Left lobe of liver (tissue), 2 donors: Measurements from ENCODE around the gene PANK4. TPM values are rescaled to one million over a fixed set of nuclear protein-coding genes. Genes with fewer than 3 reads are reported as not detected.
"Not testable (repeated sequence)": the region's sequence is repeated elsewhere in the genome, so short reads cannot be mapped to it uniquely, and the experiment has no call there.

Source experiments
- ATAC-seq: fragments of 200-7000 bp; cut with Tn5 transposase; one replicate; pipeline ENCODE4 v1.9.1; 2020; ENCODE audit warnings: mild to moderate bottlenecking, moderate library complexity
- DNase-seq: peaks from one replicate; pipeline ENCODE4 v3.0.0-alpha.2; 2020; ENCODE audit warnings: low spot score
- total RNA-seq: library from RNA; stranded (reverse); gene quantifications from one replicate; pipeline ENCODE4 v1.2.1, GENCODE V29; 2021
- donor health status: DM: no; HTN: no; CAD: no; lungs with moderate emphysema.
- donor health status: DM: no; HTN: yes; CAD: no.

PANK4 gene
- 15.4 TPM for total RNA-seq

GRCh38 chr1:2525920-2526823 is at the start of gene PANK4:
Gene PANK4 (minus strand): TSS chr1:2526596. CDS start chr1:2526587, 9 bp downstream.
- DNase-seq (peak; percentile 93), ATAC-seq (peak; percentile 71)

- no peak for ATAC-seq
- DNase-seq, result no peak
These were observed 48.0 kb upstream of the PANK4 start for GRCh38 chr1:2574350-2574749.

- ATAC-seq (no peak), DNase-seq (no peak)
These were observed 47.0 kb upstream of the PANK4 start for GRCh38 chr1:2573250-2573920.

DNA sequence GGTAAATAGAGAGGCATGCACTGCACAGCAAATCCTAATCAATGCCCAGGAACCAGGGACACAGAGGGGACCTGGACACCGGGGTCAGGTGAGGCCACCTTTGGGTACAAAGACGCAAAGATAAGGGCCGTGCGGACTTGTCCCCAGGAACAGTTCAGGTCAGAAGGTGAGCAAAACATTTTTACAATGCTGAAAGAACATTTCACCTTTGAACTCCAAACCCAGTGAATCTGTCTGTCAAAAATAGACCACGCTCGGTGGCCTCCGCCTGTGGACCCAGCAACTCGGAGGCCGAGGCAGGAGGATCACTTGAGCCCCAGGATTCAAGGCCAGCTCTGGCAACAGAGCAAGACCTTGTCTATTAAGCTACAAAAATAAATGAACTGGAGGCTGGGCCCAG is 45.0 kb upstream of the PANK4 start:
- ATAC-seq (no peak), DNase-seq (no peak)

- ATAC-seq, result no peak
- no peak for DNase-seq
These were observed 43.9 kb upstream of the PANK4 start for GRCh38 chr1:2570332-2570731.

GRCh38 chr1:2569703-2570102 is 43.3 kb upstream of the PANK4 start:
- not testable (repeated sequence) for ATAC-seq, DNase-seq

- ATAC-seq, result no peak
- DNase-seq, result no peak
These were observed 42.7 kb upstream of the PANK4 start for GRCh38 chr1:2569060-2569459.

DNA sequence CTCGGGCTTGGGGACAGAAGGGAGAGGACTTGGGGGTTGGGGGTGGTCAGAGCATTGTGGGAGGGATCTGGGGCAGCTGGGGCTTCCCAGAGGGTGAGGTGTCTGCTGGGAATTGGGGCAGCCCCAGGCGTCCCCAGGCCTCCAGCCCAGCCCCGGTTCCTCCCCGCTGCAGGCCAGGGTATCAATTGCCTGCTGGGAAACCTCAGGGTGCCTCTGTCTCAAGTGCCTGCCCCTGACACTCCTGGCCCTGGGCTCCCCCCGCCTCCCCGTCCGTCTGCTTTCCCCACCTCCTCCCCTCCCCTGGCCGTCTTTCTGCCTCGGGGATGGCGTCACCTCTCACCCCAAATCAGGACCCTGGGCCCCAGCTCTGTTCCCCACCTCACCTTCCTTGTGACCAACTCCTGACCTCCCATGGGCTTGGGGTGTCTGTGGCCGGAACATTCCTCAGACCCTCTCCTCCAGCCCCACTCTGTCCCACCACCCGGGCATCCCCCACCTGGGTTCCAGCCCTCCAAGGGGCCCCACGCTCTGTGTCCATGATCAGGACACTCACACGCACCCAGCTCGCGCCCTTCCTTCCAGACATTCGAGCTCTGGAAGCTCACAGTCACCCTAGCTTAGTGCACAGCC is 41.9 kb upstream of the PANK4 start:
- not testable (repeated sequence) for DNase-seq, ATAC-seq

DNA sequence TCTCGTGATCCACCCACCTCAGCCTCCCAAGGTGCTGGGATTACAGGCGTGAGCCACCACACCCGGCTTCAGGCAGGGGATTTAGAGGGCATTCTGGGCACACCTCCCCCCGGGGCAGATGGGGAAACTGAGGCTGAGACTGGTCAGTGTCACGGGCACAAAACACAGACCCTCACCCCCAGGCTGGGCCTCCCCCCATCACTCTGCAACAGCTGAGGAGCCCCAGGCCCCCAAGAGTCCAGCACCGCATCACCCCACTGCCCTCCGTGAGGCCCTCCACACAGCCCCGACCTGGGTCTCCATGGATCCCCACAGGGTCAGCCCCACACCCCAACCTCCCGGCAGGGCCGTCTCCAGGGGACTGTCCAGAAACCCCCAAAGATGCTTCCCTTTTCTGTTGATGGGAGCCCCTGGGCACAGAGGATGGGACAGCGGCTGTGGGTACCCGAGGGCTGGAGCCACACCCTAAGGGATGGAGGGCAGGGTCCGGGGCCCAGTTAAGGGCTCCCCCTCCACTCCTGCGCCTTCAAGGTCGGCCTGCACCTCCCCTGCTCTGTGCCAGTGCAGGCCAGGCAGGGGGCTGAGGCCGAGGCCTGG is 40.8 kb upstream of the PANK4 start:
- DNase-seq (no peak), ATAC-seq (no peak)

DNA sequence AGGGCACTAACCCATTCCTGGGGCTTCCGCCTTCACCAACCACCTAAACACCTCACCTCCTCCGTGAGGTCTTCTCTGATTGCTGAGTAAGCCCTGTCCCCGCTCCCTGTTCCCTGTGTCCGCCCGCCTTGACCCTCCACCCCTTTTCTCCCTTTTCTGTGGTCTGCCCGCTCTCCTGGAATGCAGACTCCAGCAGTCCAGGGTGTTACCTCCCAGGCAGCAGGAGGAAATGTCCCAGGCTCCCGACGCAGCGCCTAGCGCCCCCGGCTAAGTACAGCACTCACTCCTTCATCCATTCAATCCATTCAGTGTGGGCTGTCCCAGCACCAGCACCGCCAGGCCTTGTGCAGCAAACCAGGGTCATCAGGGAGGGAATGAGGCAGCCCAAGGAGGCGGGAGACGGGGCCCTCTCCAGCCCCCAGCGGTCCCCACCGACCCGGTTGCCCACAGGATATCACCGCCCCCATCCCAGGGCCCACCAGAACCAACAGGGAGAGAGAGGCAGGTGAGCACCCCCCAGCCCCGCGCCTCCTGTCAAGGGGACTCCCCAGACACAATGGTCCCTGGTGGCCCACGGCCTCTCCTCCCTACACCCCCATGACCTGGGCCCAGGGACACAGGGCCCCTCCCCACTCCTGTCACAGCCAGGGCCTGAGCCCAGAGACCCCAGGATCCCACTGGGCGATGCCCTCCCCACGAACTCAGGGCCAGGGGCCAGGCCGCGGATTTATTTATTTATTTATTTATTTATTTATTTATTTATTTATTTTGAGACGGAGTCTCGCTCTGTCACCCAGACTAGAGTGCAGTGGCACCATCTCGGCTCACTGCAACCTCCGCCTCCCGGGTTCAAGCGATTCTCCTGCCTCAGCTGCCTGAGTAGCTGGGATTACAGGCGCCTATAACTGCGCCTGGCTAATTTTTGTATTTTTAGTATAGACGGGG is 40.0 kb upstream of the PANK4 start:
- ATAC-seq (no peak), DNase-seq (no peak)

DNA sequence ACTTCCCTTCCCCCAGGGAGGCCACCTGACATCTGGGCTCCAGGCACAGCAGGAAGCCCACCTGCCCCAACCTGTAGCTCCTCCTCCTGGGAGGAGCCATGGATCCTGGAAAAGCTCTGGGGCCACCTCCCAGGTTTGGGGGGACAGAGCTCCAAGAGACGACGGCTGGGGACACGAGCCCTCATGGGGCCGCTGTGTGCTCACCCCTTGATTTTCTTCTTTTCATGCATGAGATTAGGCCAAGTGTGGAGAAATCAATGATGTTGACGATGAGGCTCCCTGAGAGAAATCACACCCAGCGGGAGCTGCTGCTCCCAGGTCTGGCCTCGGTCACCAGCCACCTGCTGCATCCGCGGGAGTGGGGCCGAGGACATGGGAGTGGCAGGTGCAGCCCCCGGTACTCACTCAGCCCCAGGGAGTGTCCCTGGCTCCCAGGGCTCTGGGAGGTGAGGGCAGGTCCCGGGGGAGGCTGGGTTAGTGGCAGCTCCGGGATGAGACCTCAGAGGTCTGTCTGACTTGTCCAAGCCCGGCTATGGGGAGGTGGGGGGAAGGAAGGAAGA is 38.5 kb upstream of the PANK4 start:
- ATAC-seq, result no peak
- no peak for DNase-seq

- DNase-seq (no peak), ATAC-seq (no peak)
These were observed 37.8 kb upstream of the PANK4 start for GRCh38 chr1:2564006-2564814.

DNA sequence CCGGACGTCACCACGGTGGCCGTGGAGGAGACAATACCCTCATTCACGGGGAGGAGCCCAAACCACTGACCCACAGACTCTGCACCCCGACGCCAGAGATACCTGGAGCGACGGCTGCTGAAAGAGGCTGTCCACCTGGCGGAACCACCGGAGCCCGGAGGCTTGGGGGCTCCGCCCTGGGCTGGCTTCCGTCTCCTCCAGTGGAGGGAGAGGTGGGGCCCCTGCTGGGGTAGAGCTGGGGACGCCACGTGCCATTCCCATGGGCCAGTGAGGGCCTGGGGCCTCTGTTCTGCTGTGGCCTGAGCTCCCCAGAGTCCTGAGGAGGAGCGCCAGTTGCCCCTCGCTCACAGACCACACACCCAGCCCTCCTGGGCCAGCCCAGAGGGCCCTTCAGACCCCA is 36.8 kb upstream of the PANK4 start:
- no peak for ATAC-seq
- DNase-seq, result no peak

DNA sequence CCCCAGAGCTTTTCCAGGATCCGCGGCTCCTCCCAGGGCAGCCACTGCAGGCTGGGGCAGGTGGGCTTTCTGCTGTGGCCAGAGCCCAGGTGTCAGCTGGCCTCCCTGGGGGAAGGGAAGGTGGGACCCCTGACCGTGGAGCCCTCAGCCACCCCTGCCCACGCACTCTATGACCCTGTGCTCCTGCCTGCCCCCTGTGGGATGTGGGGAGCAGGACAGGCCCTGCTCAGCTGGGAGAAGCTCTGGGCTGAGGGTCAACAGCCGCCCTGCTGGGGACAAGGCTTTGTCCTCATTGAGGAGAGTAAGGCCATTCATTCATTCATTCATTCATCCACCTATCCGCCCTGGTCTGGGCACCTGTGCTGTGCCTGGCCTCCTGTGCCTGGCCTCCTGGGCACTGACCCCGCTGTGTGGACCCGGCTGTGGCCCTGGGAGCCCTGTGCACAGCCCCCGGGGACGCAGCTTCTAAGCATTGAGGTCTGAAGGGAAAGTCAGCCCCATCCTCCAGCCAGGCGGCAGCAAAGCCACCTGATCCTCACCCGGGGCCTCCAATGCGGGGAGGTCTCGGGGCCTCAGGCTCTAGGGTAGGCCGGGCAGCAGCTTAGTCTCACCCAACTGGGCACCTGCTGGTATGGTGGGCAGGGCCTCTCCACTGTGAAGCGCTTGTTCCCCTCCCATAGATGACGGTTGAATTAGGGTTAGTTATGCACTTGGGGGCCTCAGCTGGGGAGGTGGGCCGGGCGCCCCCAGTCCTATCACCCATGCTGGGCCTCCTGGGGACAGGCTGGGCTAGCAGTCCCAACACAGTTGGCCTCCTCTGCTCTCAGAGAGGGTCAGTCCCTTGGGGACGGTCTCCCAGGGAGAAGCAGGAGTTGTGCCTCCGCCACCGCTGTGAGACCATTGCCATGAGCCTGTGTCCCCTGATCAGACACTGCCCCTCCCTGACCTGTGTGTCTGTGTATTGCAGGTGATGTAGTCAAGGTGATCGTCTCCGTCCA is 35.8 kb upstream of the PANK4 start:
- DNase-seq (no peak), ATAC-seq (peak; percentile 33)

- DNase-seq (no peak), ATAC-seq (no peak)
These were observed 35.0 kb upstream of the PANK4 start for GRCh38 chr1:2561446-2561845.

DNA sequence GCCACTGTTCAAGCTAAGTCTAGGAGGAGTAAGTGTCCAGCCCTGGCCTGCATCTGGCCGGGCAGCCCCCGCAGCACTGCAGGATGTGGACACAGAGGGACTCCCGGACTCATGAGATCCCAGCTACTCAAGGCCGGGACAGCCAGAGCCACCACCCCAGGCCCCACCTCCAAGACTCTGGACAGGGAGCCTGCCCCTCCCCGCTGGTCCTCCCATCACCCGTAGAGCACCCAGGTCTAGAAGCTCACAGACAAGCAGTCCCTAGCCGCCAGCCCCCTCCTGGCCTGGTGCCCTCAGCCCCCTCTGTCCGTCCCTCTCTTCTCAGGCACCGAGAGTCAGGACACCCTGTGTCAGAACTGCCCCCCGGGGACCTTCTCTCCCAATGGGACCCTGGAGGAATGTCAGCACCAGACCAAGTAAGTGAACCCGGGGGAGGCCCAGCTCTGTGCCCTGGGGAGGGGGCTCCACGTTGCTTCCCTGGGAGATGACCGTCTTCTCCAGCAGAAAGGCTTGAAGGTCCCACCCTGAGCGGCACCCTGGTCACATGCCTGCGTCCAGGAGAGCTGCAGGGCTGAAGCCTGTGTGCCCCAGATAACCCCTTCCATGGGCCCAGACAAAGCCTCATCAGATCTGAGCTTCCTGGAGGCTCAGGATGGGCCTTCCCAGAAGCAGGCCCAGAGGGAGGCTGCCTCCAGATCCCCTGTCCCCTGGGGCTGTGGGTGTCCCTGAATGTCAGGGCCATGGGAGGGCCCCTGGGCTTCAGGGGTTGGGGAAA is 34.1 kb upstream of the PANK4 start:
- no peak for DNase-seq
- no peak for ATAC-seq
